ENCODE results near the gene SPTBN1. TPM values are rescaled to one million over a fixed set of nuclear protein-coding genes. Genes with fewer than 3 reads are reported as not detected.

SPTBN1 gene
- total and polyA plus RNA-seq, 2 of the 13 experiments (the other 11 are each of a cell fraction or from before 2014, with no cell fraction given) = 123 to 299 TPM

DNA sequence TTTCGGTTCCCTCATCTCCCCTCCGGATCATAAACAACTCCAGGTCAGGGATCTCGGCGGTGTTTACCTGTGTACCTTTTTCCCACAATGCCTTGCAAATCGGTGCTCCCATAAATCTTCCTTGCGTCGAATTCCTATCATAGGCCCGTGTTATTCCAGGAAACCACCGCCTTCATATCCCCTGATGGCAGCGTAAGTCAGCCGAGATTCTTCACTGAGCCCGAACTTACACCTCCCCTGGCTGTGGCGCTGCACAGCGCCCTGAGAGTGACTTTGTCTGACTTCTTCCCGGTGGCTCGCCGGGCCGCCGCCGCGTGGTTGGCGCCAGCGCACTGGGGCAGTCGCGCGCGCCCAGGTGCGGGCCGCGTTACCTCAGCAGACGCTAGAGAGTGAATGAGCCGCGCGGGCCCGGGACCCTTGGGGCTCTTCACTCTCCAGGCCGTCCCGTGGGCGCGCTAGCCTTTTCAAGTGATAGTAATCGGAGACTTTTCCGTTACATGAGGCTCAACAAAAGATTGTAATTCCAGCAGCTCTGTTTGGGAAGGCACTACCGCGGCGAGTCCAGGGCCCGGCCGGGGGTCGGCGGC, 101.6 kb downstream of the SPTBN1 start (continued):
- TF ChIP-seq, protein P1, sequence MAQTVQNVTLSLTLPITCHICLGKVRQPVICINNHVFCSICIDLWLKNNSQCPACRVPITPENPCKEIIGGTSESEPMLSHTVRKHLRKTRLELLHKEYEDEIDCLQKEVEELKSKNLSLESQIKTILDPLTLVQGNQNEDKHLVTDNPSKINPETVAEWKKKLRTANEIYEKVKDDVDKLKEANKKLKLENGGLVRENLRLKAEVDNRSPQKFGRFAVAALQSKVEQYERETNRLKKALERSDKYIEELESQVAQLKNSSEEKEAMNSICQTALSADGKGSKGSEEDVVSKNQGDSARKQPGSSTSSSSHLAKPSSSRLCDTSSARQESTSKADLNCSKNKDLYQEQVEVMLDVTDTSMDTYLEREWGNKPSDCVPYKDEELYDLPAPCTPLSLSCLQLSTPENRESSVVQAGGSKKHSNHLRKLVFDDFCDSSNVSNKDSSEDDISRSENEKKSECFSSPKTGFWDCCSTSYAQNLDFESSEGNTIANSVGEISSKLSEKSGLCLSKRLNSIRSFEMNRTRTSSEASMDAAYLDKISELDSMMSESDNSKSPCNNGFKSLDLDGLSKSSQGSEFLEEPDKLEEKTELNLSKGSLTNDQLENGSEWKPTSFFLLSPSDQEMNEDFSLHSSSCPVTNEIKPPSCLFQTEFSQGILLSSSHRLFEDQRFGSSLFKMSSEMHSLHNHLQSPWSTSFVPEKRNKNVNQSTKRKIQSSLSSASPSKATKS (CRISPR knock-in tag; IDR thresholded peaks at IDR 0.05) = no peak
- TF ChIP-seq ZNF644 (CRISPR knock-in tag; IDR thresholded peaks at IDR 0.05; ENCODE audit: low read depth) (no peak), HINFP (CRISPR knock-in tag; IDR thresholded peaks at IDR 0.05; ENCODE audit: low read depth) (0 out of 2 replicates have a peak, but pooled peaks have one; percentile 38), ZNF24 (IDR thresholded peaks at IDR 0.05) (no peak), ZFYVE20 (CRISPR knock-in tag; IDR thresholded peaks at IDR 0.05; ENCODE audit: borderline replicate concordance, low read depth) (peak; percentile 91), GABPA (IDR thresholded peaks at IDR 0.05; ENCODE audit: low read depth, low read length) (no peak), GABPA (CRISPR knock-in tag; IDR thresholded peaks at IDR 0.05; ENCODE audit: low read depth) (no peak), ZNF720 (CRISPR knock-in tag; IDR thresholded peaks at IDR 0.05) (0 out of 2 replicates have a peak, but pooled peaks have one; percentile 48), ZSCAN9 (CRISPR knock-in tag; IDR thresholded peaks at IDR 0.05; ENCODE audit: borderline replicate concordance) (peak; percentile 54; the same call in 1 of the 2 replicates), ZNF260 (CRISPR knock-in tag; IDR thresholded peaks at IDR 0.05; ENCODE audit: borderline replicate concordance, low read depth) (no peak), FOXC1 (CRISPR knock-in tag; IDR thresholded peaks at IDR 0.05; ENCODE audit: borderline replicate concordance) (peak; percentile 58), CBFB (CRISPR knock-in tag; IDR thresholded peaks at IDR 0.05) (no peak), DBP (CRISPR knock-in tag; IDR thresholded peaks at IDR 0.05; ENCODE audit: not compliant biosample characterization) (no peak), ZNF382 (CRISPR knock-in tag; IDR thresholded peaks at IDR 0.05; ENCODE audit: borderline replicate concordance) (no peak), POLR2AphosphoS5 (IDR thresholded peaks at IDR 0.05; ENCODE audit: low read depth, low read length) (peak; percentile 77), ZNF205 (CRISPR knock-in tag; IDR thresholded peaks at IDR 0.05) (no peak), KLF9 (CRISPR knock-in tag; IDR thresholded peaks at IDR 0.05; ENCODE audit: low read depth) (peak; percentile 69; the same call in 1 of the 2 replicates)
- TF ChIP-seq, protein P2, sequence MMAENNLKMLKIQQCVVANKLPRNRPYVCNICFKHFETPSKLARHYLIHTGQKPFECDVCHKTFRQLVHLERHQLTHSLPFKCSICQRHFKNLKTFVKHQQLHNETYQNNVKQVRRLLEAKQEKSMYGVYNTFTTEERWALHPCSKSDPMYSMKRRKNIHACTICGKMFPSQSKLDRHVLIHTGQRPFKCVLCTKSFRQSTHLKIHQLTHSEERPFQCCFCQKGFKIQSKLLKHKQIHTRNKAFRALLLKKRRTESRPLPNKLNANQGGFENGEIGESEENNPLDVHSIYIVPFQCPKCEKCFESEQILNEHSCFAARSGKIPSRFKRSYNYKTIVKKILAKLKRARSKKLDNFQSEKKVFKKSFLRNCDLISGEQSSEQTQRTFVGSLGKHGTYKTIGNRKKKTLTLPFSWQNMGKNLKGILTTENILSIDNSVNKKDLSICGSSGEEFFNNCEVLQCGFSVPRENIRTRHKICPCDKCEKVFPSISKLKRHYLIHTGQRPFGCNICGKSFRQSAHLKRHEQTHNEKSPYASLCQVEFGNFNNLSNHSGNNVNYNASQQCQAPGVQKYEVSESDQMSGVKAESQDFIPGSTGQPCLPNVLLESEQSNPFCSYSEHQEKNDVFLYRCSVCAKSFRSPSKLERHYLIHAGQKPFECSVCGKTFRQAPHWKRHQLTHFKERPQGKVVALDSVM (CRISPR knock-in tag; IDR thresholded peaks at IDR 0.05) = no peak
- TF ChIP-seq, protein P3, sequence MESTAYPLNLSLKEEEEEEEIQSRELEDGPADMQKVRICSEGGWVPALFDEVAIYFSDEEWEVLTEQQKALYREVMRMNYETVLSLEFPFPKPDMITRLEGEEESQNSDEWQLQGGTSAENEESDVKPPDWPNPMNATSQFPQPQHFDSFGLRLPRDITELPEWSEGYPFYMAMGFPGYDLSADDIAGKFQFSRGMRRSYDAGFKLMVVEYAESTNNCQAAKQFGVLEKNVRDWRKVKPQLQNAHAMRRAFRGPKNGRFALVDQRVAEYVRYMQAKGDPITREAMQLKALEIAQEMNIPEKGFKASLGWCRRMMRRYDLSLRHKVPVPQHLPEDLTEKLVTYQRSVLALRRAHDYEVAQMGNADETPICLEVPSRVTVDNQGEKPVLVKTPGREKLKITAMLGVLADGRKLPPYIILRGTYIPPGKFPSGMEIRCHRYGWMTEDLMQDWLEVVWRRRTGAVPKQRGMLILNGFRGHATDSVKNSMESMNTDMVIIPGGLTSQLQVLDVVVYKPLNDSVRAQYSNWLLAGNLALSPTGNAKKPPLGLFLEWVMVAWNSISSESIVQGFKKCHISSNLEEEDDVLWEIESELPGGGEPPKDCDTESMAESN (CRISPR knock-in tag; conservative IDR thresholded peaks at IDR 0.05) = 0 out of 2 replicates have a peak, but pooled peaks have one; percentile 70
- TF ChIP-seq, protein P4, sequence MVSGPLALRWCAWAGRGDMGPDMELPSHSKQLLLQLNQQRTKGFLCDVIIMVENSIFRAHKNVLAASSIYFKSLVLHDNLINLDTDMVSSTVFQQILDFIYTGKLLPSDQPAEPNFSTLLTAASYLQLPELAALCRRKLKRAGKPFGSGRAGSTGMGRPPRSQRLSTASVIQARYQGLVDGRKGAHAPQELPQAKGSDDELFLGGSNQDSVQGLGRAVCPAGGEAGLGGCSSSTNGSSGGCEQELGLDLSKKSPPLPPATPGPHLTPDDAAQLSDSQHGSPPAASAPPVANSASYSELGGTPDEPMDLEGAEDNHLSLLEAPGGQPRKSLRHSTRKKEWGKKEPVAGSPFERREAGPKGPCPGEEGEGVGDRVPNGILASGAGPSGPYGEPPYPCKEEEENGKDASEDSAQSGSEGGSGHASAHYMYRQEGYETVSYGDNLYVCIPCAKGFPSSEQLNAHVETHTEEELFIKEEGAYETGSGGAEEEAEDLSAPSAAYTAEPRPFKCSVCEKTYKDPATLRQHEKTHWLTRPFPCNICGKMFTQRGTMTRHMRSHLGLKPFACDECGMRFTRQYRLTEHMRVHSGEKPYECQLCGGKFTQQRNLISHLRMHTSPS (CRISPR knock-in tag; IDR thresholded peaks at IDR 0.05; ENCODE audit: low read depth) = no peak
